ENCODE measurements around the gene KCNH4. TPM values are rescaled to one million over a fixed set of nuclear protein-coding genes. Genes with fewer than 3 reads are reported as not detected.

Gene KCNH4
- total and polyA plus RNA-seq, 2 of the 13 experiments (the other 11 are each of a cell fraction or from before 2014, with no cell fraction given): 0.01 to 0.09 TPM

DNA sequence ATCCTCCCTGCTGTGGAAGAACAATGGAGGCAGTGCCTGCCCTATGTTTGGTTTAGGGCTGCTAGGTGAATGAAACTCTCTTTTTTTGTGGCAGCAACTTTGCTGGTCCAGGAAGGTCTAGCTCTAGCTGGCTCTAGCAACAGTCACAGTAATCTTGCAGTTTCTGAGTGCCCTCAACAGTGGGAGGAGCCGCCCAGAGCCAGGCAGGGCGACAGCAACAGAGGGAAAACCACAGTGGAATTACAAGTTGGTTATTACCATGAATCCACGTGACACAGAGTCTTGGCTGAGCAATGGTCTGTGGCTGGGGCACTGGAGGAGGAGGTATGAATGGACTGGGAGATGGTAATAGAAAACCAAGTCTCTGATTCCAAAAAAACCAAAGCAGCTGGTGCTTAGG, 48.0 kb downstream of the KCNH4 start:
- Histone ChIP-seq H3K4me3 (replicated peaks in 1 of 3; ENCODE audit: insufficient read depth in 1 of 3, low read depth in 2 of 3, low read length in 3 of 3) (no peak overlapping the region), H2AFZ (ENCODE audit: low read length) (no peak overlapping the region), H3K4me1 (ENCODE audit: insufficient read depth, low read length) (peaks cover 48% of the 10 kb centered on the region), H3K27ac (ENCODE audit: extremely low read length, insufficient read depth, low read length) (no peak overlapping the region), H3K4me2 (ENCODE audit: low read depth, low read length) (no peak overlapping the region), H3K36me3 (replicated peaks in 1 of 2; ENCODE audit: control insufficient read depth in 1 of 2, insufficient read depth in 2 of 2, low read length in 2 of 2) (peaks cover 30 to 66% of the 10 kb centered on the region in 2 experiments), H3K9ac (ENCODE audit: insufficient read depth, low read depth, low read length) (no peak overlapping the region), H3K9me3 (ENCODE audit: low read length) (no peaks in the 10 kb centered on the region), H4K20me1 (ENCODE audit: insufficient read depth, low read length) (peaks cover 3% of the 10 kb centered on the region), H3K79me2 (ENCODE audit: insufficient read depth, low read length) (peaks cover 55% of the 10 kb centered on the region), H3K27me3 (ENCODE audit: control insufficient read depth in 1 of 2, insufficient read depth in 2 of 2, low read length in 2 of 2) (no peaks in the 10 kb centered on the region)
- FAIRE-seq: no peak
- 98% methylated on average over 3 of the region's 3 CpGs for WGBS (ENCODE audit: low lambda C conversion rate)
- intact Hi-C loops (cut with micrococcal nuclease; ENCODE audit: unreplicated experiment): no loop called here
- BruUV-seq (replicated peaks): no TSS peak
- TF ChIP-seq, protein P1, sequence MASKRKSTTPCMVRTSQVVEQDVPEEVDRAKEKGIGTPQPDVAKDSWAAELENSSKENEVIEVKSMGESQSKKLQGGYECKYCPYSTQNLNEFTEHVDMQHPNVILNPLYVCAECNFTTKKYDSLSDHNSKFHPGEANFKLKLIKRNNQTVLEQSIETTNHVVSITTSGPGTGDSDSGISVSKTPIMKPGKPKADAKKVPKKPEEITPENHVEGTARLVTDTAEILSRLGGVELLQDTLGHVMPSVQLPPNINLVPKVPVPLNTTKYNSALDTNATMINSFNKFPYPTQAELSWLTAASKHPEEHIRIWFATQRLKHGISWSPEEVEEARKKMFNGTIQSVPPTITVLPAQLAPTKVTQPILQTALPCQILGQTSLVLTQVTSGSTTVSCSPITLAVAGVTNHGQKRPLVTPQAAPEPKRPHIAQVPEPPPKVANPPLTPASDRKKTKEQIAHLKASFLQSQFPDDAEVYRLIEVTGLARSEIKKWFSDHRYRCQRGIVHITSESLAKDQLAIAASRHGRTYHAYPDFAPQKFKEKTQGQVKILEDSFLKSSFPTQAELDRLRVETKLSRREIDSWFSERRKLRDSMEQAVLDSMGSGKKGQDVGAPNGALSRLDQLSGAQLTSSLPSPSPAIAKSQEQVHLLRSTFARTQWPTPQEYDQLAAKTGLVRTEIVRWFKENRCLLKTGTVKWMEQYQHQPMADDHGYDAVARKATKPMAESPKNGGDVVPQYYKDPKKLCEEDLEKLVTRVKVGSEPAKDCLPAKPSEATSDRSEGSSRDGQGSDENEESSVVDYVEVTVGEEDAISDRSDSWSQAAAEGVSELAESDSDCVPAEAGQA (IDR thresholded peaks at IDR 0.05; ENCODE audit: low read depth): no peak
- TF ChIP-seq, protein P1 (CRISPR knock-in tag; IDR thresholded peaks at IDR 0.05; ENCODE audit: borderline replicate concordance): no peak
- TF ChIP-seq CHD4 (IDR thresholded peaks at IDR 0.05; ENCODE audit: borderline replicate concordance, low read length) (no peak), ZNF589 (CRISPR knock-in tag; conservative IDR thresholded peaks at IDR 0.05) (no peak), ZIK1 (CRISPR knock-in tag; IDR thresholded peaks at IDR 0.05; ENCODE audit: borderline replicate concordance, low read depth) (no peak), HNRNPH1 (optimal IDR thresholded peaks at IDR 0.05; ENCODE audit: low read depth, low read length) (no peak), ZBTB3 (CRISPR knock-in tag; IDR thresholded peaks at IDR 0.05; ENCODE audit: borderline replicate concordance, low read depth) (no peak), CEBPB (IDR thresholded peaks at IDR 0.05; ENCODE audit: borderline replicate concordance, low read depth, low read length) (no peak)
- TF ChIP-seq, protein P2, sequence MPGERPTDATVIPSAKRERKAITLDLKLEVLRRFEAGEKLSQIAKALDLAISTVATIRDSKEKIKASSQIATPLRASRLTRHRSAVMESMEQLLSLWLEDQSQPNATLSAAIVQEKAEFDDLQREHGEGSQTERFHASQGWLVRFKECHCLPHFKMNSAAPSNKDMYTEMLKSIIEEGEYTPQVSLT (CRISPR knock-in tag; IDR thresholded peaks at IDR 0.05; ENCODE audit: borderline replicate concordance, low read depth): no peak
- TF ChIP-seq, protein P3, sequence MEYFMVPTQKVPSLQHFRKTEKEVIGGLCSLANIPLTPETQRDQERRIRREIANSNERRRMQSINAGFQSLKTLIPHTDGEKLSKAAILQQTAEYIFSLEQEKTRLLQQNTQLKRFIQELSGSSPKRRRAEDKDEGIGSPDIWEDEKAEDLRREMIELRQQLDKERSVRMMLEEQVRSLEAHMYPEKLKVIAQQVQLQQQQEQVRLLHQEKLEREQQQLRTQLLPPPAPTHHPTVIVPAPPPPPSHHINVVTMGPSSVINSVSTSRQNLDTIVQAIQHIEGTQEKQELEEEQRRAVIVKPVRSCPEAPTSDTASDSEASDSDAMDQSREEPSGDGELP (IDR thresholded peaks at IDR 0.05; ENCODE audit: borderline replicate concordance, low read depth): no peak
- DNase-seq (ENCODE audit: low spot score): no peak
- ChIA-PET POLR2A (interaction anchor here (1.1 to 1.4 kb wide), 2 partner anchors 12 to 20 kb away, joined by 5 to 7 read pairs; partner anchors contain the start of genes DHX58 and KAT2A), CTCF (ENCODE audit: low intra/inter-chr PET ratio, low total read pairs) (no interaction called here)
- in situ Hi-C loops (cut with HindIII; ENCODE audit: extremely low pct_ligation_motif_present, low pct_unique_long_range_greater_than_20kb): no loop called here
- ATAC-seq: no peak

All from HepG2 (cell line).